NCI-H1694 (cell line): ENCODE results near the gene GPR35.

ENCODE experiments used
- DNase-seq: peaks from one replicate; lab custom pipeline; 2025; lab: John Stamatoyannopoulos, UW

GPR35 gene, protein sequence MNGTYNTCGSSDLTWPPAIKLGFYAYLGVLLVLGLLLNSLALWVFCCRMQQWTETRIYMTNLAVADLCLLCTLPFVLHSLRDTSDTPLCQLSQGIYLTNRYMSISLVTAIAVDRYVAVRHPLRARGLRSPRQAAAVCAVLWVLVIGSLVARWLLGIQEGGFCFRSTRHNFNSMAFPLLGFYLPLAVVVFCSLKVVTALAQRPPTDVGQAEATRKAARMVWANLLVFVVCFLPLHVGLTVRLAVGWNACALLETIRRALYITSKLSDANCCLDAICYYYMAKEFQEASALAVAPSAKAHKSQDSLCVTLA

GRCh38 chr2:240624950-240625621 is at the start of gene GPR35:
Gene GPR35, plus strand, starts transcription at chr2:240625480. Its CDS starts 4,473 bp downstream, at chr2:240629953.
- DNase-seq, result no peak

GRCh38 chr2:240576036-240576435 is 49.2 kb upstream of the GPR35 start:
- DNase-seq, result no peak

DNA sequence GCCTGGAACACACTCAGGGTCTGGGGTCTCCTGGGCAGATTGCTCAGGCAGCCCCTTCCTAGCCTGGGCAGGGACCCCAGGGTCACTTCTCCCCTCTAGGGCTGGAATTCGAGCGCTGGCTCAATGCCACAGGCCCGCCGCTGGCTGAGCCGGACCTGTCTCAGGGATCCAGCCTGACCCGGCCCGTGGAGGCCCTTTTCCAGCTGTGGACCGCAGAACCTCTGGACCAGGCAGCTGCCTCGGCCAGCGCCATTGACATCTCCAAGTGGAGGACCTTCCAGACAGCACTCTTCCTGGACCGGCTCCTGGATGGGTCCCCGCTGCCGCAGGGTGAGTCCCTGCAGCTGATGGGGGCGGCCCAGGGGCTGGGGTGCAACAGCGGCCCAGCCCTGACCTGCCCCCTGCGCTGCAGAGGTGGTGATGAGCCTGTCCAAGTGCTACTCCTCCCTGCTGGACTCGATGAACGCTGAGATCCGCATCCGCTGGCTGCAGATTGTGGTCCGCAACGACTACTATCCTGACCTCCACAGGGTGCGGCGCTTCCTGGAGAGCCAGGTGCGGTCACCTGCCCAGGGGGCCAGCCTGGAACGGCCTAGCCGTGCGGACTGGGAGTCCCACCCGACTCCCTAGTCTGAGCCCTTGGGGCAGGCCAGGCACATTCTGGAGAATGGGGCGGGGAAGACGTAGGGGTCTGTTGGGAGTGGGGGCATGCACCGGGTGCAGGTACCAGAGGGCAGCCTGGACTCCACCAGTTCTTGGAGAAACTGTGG is 48.7 kb upstream of the GPR35 start:
- no peak for DNase-seq

DNA sequence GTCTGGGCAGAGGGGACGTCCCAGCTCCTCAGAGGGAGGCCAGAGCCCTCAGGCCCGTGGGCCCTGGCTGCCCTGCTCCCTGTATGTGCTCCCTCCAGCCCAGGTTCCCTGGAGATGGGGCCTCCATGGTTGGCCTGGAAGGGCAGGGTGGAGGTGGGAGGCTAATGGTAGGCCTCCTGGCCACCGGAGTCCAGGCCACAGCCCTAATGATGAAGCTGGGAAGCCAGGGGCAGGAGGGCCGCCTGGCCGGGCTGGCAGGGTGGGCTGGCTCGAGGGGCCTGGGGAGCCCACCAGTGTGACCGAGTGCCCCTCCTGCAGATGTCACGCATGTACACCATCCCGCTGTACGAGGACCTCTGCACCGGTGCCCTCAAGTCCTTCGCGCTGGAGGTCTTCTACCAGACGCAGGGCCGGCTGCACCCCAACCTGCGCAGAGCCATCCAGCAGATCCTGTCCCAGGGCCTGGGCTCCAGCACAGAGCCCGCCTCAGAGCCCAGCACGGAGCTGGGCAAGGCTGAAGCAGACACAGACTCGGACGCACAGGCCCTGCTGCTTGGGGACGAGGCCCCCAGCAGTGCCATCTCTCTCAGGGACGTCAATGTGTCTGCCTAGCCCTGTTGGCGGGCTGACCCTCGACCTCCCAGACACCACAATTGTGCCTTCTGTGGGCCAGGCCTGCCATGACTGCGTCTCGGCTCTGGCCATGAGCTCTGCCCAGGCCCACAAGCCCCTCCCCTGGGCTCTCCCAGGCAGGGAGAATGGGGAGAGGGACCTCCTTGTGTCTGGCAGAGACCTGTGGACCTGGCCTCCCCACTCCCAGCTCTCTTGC is 47.8 kb upstream of the GPR35 start:
- no peak for DNase-seq

DNA sequence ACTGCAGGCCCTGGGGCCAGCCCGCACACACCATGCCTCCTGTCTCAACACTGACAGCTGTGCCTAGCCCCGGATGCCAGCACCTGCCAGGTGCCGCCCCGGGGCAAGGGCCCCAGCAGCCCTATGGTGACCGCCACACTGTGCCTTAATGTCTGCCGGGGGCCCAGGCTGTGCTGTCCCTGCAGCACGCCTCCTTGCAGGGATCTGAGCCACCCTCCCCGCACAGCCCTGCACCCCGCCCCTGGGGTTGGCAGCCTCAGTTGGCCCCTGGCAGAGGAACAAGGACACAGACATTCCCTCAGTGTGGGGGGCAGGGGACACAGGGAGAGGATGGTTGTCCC is 47.2 kb upstream of the GPR35 start:
- DNase-seq, result no peak

DNA sequence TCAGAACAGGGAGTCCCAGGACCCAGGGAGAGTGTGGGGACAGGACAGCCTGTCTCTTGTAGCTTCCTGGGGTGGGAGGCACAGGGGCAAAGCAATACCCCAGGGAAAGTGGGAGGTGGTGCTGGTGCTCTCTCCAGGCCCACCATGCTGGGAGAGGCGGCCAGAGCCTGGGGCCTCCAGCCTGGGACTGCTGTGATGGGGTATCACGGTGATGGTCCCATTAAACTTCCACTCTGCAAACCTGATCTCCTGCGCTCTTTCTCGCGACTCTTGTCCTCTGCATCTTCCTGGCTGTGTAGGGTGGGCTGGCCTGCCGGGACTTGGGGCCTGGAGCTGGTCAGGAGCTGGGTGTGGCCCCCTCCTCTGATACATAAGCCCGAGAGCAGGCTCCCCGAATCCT is 46.8 kb upstream of the GPR35 start:
- no peak for DNase-seq

DNA sequence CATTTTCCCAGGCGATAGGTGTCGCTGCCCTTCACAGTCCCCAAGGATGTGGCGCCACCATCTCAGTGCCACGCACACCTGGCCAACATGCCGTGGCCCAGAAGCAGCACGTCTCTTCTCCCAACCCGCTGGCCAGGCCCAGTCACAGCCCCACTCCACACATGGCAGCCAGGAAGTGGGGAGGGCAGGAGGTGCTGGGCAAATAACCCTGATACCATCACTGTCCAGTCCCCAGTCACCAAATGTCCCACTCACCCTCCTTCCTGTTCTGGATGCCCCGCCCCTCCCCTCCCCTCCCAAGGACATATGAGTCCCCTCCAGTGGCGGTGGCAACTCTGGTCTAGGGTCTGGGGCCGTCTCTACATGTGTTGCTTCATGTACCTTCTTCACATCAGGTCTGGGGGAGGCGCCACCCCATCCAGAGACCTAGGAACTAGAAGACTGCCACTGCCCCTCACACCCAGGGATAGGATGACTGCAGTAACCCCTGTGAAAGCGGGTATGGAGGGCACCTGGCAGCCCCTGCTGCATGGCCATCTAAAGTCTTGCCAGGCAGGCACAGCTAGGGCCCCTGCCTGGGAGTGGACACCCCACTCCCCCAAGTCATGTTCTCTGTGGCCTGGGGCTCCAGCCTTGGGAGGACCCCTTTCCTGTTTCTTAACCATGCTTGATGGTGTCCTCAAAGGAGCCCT is 46.1 kb upstream of the GPR35 start:
- no peak for DNase-seq

GRCh38 chr2:240579771-240580614 is 45.3 kb upstream of the GPR35 start:
- peak; percentile 75 for DNase-seq

GRCh38 chr2:240581811-240582210 is 43.5 kb upstream of the GPR35 start:
- DNase-seq, result no peak

DNA sequence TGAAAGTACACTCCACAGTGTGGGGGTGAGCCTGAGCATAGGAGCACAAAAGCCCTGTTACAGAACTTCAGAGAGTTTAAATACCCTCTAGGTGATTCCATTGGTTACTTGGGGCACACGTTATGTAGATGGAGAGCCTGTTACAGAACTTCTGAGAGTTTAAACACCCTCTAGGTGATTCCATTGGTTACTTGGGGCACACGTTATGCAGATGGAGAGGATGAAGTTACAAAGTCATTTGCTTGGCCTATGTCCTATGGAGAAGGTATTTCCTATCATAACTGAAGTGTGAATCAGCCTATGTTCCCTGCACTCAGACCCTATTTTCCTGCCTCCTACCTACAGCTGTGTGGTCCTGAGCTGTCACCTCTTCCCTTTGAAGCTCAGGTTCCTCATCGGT is 42.5 kb upstream of the GPR35 start:
- DNase-seq, result no peak

GRCh38 chr2:240583774-240584173 is 41.5 kb upstream of the GPR35 start:
- DNase-seq, result no peak

DNA sequence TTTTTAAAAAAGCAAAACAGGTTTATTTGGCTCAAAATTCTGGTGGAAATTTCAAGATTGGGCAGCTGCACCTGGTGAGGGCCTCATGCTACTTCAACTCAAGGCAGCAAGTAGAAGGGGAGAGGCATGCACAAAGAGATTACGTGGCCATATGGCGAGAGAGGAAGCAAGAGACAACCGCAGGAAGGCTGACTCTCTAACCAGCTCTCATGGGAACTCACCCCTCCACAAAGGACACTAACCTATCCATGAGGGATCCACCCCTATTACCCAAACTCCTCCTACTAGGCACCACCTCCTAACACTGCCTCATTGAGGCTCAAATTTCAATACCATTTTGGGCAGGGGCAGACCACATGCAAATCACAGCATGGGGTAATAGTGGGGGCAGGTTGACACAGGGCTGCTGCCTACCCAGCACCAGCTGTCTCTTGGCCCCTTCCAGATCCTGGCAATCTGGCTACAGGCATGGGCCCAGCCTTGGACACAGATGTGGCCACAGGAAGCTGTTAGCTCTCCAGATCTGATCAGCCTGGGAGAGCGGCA is 40.7 kb upstream of the GPR35 start:
- DNase-seq, result peak; percentile 98

DNA sequence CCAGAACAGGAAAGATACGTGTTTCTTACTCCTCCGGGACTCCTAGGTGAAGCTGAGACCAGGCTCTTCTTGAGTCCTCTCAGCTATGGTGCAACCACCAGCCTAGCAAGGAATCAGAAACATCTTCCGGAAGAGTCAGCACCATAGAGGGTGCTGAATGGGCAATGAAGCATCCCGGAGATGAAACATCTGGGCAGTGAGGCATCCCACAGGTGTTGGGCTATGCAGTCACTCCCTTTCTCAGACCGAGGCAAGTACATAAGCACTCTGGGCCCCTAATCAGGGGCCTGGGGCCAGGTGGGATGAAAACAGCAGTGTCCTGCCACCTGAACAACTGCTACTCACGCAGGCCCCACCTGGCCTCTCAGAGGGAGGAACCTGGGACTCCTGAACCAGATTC is 40.2 kb upstream of the GPR35 start:
- no peak for DNase-seq

DNA sequence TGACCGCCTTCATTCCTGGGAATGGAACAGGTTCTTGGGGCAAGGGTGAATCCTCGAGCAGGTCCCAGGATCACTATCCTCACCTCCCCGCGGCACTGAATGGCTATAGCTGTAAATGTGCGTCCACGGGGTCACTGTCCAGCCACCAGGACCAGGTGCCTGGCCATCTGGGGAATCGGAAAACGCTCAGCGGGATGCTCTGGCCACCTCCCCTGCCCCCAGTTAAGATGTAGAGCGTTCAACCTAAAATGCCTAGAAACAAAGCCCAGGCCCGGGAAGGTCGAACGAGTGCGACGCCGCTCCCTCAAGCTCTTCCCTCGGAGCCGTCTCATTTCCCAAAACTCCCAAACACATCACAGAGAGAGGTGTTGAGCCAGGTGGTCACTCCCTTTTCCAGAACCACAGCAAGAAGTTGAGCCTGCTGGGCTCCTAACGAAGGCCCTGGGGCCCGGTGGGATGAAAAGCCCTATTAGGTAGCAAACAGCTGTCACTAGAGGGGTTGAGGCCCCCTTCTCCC is 39.5 kb upstream of the GPR35 start:
- DNase-seq, result no peak

DNA sequence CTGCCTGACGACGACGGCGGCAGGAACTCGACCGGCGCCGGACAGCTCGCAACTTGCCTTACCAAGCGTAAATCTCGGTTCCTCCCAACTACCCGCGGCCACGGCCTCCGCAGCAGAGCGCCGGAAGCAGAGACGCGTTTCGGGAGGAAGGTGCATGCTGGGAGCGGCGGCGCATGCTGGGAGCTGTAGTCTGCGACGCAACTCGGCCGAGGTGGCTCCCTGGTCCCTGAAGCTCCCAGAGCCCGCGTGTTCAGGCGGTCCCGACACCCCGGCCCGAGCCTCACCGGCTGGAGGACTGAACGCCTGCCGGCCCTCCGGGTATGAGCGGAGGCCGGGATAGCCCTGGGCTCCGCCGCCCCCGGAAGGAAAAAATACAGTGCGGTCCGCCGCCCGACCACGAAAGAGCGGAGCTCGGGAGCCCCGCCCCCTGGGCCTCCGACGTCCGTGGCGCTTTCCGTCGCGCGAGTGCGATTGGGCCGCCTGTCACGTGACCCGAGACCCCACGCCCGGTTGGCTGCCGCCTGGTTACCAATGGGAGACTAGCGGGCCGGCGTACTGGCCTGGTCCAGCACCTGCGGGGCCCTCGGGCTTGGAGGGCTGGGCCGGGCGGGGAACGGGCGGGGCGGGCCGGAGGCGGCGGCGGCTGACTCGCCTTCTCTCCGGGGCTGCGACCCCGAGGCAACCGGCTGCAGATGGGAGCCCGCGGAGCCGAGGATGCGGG is 38.9 kb upstream of the GPR35 start, which contains the start of gene CAPN10:
CAPN10 (plus strand) TSS at position 537 of the 721 bp plus-strand sequence; CDS start at position 715, 178 bp downstream.
- peak; percentile 76 for DNase-seq

DNA sequence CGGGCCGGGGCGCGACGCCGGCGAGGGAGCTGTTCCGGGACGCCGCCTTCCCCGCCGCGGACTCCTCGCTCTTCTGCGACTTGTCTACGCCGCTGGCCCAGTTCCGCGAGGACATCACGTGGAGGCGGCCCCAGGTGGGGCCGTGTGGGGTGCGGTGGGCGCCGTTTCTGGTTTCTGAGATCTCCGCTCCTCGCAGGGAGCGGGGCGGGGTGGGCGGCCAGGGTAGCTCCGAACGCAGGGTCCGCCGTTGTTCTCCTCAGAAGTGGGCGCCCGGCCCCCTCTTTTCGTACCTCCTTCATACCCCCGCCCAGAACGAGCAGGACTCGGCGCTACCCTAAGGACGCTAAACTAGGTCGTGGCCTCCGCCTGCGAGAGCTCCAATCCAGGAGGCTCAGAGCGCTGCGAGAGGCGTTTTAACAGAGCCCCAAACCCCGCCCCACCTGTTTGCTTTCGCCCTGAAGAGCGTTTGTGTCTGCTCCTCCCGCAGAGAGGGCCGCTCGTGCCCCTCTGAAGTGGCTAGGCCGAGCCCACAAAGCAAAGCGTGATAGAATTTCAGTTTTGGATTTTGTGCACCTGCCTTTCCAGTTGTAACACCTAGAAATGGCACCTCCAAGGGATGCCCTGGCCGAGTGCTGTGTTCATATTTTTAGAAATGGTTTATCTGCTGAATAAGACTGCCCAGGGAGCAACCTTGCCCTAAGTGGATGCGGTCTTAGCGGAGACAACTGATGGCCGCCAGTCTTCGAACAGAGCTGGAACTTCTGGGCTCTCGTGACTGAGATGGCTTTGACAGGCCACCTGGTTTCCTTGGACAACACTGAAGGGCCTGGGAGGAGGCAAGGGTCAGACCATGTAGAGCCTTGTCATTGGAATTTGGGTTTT is 38.1 kb upstream of the GPR35 start:
- no peak for DNase-seq

DNA sequence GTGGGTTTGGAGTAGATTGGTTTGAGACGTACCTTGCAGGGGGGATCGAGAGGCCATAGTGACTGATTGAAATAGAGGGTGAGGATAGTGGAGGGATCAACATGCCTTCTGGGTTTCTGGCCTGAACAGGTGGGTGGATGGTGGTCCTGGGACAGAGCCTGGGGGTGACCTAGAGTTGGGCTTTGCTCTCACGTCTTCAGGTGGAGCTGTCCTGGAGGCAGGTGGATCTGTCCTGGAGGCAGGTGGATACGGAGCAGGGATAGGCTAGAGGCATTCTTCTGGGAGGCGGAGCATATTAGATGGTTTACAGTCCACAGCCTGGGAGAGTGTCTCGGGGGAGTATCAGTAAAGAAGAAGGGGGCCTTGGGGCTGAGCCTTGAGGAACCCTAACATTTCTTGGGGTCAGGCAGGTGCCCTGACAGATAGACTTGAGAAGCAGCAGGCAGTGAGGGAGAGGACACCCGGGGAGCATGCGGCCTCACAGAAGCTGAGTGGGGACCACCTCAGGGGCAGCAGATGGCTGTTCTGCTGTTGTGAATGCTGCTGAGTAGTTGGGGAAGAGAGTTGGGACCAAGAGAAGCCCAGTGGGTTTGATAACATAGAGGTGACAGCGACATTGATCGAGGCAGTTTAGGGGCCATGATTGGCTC is 37.1 kb upstream of the GPR35 start:
- no peak for DNase-seq

DNA sequence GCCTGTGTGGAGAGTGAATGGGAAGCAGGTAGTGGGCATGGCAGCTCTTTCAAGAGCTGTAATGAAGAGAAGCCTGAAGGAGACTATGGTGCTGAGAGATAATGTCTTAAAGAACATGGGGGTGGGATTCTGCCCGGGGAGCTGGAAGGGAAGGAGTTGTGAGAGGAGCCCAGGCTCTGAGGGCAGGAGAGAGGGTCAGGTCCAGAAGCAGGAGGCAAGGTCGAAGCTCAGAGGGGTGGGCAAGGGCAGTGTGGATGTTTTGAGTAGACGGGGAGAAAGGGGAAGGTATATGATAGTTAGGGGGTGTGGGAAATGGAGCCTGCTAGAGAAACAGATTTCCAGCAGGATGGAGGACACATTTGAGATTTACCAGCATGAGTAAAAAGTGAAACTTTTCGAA is 36.6 kb upstream of the GPR35 start:
- no peak for DNase-seq
